Neutrophil (primary cell): ENCODE data around the gene HIP1.
"Not testable (repeated sequence)": the region's sequence is repeated elsewhere in the genome, so short reads cannot be mapped to it uniquely, and the experiment has no call there.

Experiments used
- H3K27ac ChIP-seq: fragments of 200-600 bp; sonication (generic); 2 replicates; pipeline ENCODE4 v1.5.1; 2016; ENCODE audit warnings: mild to moderate bottlenecking, moderate library complexity
- H3K27me3 ChIP-seq: fragments of 200-600 bp; sonication (generic); 2 replicates; pipeline ENCODE4 v1.6.0; 2016; ENCODE audit warnings: mild to moderate bottlenecking
- H3K36me3 ChIP-seq: fragments of 200-600 bp; sonication (generic); 2 replicates; pipeline ENCODE4 v1.5.1; 2017
- H3K4me1 ChIP-seq, 2 experiments: fragments of 200-600 bp in 1 of 2; sonication (generic) in 1 of 2; 1 replicate in 1 of 2; 2 replicates in 1 of 2; pipeline versions ENCODE4 v1.5.1 to v1.6.1; 2013 to 2016; ENCODE audit warnings: low read depth in 1 of 2, low read length in 1 of 2, mild to moderate bottlenecking in 1 of 2, moderate library complexity in 1 of 2; ENCODE audit not compliant: control insufficient read depth in 1 of 2, insufficient read depth in 1 of 2
- H3K4me3 ChIP-seq, 2 experiments: fragments of 200-600 bp in 1 of 2; sonication (generic) in 1 of 2; 1 replicate in 1 of 2; 2 replicates in 1 of 2; pipeline ENCODE4 v1.5.1; 2013 to 2016; ENCODE audit warnings: low read depth in 1 of 2, low read length in 1 of 2, mild to moderate bottlenecking in 1 of 2, moderate library complexity in 1 of 2
- H3K9me3 ChIP-seq: fragments of 200-600 bp; sonication (generic); 2 replicates; pipeline ENCODE4 v1.5.1; 2016
- CTCF ChIP-seq: fragments of 200-600 bp; sonication (generic); IDR thresholded peaks from 2 replicates; pipeline ENCODE4 v1.5.1; 2016; ENCODE audit warnings: antibody characterized with exemption

HIP1 gene

DNA sequence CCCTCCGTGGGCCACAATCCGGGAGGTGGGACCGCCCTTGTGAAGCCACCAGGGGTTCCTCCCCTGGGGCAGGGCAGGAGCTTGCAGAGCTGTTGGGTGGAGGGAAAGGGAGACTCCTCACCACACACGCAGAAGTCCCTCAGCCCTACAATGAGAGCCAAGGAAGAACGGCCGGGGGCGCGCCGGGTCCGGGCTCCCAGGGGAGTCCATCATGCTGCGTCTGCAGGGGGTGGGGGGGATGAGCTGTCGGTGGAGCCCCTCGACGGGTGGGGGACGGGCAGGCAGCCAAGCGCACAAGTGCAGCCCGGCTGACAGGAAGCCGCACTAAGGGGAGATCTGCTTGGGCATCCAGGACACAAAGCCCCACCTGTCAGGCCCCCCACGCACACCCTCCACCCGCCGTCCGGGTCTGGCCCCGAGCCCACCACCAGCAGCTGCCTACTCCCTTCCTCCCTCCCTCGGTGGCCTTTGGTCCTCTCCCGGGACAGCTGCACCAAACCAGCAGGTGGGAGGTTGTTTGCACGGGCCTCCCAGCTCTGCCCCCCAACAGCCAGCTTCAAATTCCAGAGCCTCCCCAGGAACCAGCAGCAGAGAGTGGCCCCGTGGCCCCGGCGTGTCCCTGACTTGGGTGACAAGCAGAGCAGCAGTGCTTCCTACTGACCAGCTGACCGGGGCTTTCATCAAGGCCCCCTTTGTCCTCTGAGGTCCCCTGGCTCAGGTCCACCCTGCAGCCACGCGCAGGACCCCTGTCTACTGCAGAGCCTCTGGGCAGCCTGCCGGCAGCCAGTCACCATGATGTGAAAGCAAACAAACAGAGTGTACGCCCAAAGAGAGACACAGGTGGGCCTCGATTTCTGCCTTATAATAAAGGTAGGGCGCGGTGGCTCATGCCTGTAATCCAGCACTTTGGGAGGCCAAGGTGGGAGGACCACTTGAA, 50.3 kb downstream of the HIP1 start:
- Histone ChIP-seq H3K4me3 (no peak overlapping the region), H3K4me1 (no peaks in the 10 kb centered on the region)
- TF ChIP-seq CTCF = no peak

DNA sequence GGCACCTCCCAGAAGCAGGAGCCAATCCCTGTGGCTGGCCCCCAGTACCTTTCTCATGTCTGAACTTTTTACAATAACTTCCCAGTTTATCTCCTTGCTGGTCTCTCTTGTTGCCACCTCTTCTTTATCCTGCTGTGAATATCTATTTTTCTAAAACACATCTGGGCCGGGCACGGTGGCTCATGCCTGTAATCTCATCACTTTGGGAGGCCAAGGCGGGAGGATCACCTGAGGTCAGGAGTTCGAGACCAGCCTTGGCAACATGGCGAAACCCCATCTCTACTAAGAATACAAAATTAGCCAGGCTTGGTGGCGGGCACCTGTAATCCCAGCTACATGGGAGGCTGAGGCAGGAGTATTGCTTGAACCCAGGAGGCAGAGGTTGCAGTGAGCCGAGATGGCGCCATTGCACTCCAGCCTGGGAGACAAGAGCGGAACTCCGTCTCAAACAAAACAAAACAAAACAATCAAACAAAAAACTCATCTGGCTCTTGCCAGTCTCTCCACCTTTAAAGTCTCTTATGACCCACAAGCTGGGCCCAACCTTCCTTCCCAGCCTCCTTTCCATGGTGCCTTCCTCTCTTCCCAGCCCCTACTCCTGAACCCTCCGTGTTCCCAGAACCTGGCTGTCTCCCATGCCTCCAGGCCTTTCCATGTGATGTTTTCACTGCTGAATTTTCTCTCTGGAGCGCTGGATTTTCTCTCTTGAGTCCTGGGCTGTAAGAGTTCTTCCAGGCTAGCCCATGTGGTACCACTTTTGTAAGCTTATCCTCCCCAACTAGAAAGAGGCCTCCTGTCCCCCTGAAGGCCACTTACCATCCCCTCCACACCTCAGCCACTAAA, 51.3 kb downstream of the HIP1 start:
- Histone ChIP-seq H3K27ac (no peak overlapping the region), H3K27me3 (peaks cover 7% of the 10 kb centered on the region), H3K4me3 (no peak overlapping the region), H3K9me3 (no peaks in the 10 kb centered on the region), H3K4me1 (no peaks in the 10 kb centered on the region), H3K36me3 (no peaks in the 10 kb centered on the region)
- no peak for TF ChIP-seq CTCF

More for the DNA sequence above, 50.3 kb downstream of the HIP1 start:
- Histone ChIP-seq H3K9me3 (no peaks in the 10 kb centered on the region), H3K27me3 (peaks cover 7% of the 10 kb centered on the region), H3K36me3 (no peaks in the 10 kb centered on the region), H3K27ac (no peak overlapping the region)

GRCh38 chr7:75686551-75686950, 52.2 kb downstream of the HIP1 start:
- Histone ChIP-seq H3K36me3 (no peaks in the 10 kb centered on the region), H3K9me3 (no peaks in the 10 kb centered on the region), H3K4me1 (no peaks in the 10 kb centered on the region), H3K27ac (no peak overlapping the region), H3K27me3 (peaks cover 7% of the 10 kb centered on the region), H3K4me3 (no peak overlapping the region)
- TF ChIP-seq CTCF = no peak

- H3K4me1 ChIP-seq, H3K27me3 ChIP-seq, H3K27ac ChIP-seq, H3K36me3 ChIP-seq, H3K9me3 ChIP-seq, H3K4me3 ChIP-seq: not testable (repeated sequence)
Observed at GRCh38 chr7:75682052-75682451, 56.7 kb downstream of the HIP1 start.

DNA sequence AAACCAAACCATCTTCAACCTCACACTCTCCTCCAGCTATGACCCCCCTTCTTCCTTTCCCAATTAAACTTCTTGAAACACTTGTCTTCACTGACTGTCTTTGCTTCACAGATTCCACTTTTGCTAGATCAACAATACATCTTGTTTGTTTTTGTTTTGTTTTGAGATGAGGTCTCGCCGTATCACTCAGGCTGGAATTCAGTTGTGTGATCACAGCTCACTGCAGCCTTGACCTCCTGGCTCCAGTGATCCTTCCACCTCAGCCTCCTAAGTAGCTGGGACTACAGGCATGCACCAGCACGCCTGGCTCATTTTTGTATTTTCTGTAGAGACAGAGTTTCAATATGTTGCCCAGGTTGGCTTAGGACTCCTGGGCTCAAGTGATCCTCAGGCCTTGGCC, 59.7 kb downstream of the HIP1 start:
- no peak overlapping the region for H3K4me3 ChIP-seq
- H3K36me3 ChIP-seq = no peaks in the 10 kb centered on the region
- TF ChIP-seq CTCF = no peak
- no peaks in the 10 kb centered on the region for H3K4me1 ChIP-seq
- no peak overlapping the region for H3K27ac ChIP-seq
- H3K9me3 ChIP-seq = no peaks in the 10 kb centered on the region
- H3K27me3 ChIP-seq = no peaks in the 10 kb centered on the region

DNA sequence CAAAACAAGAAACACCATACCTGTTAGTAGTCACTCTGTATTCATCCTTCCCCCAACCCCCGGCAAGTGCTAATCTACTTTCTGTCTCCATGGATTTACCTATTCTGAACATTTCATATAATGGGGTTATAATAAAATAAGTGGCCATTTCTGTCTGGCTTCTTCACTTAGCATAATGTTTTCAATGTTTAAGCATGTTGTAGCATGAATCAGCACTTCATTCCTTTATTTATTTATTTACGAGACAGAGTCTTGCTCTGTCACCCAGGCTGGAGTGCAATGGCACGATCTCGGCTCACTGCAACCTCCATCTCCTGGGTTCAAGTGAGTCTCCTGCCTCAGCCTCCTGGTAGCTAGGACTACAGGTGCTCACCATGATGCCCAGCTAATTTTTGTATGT, 69.2 kb downstream of the HIP1 start:
- Histone ChIP-seq H3K27me3 (no peaks in the 10 kb centered on the region), H3K4me3 (no peak overlapping the region), H3K9me3 (no peaks in the 10 kb centered on the region), H3K36me3 (no peaks in the 10 kb centered on the region), H3K27ac (no peak overlapping the region), H3K4me1 (no peaks in the 10 kb centered on the region)
- TF ChIP-seq CTCF = no peak
